Activated CD8-positive, alpha-beta memory T cell treated with anti-CD3 and anti-CD28 coated beads, Interleukin-2, amount 50 U/mL, for 1 hour (primary cell): ENCODE data around the gene TUSC7.

Source experiments
- DNase-seq: peaks from one replicate; pipeline ENCODE4 v3.0.0-alpha.2; 2020; ENCODE audit errors: extremely low read depth

Gene TUSC7

DNA sequence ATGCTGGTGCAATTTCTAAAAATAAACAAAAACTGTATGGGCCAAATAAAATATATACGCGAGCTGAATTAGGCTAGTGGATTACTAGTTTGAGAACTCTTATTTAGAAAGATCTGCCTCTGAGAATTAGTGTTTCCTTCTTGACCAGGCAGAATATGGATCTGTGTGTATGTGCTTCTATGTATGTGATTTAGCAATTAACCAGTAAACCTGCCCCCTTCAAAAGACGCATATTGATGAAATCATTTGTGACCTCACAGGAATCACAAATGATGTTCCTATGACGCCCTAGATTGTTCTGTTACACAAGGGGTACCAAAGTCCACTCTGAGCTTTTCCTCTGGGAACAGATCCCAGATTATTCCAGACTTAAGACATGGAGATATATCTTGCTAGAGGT is at the start of gene TUSC7:
TUSC7 (plus strand) TSS at position 301 of the 400 bp plus-strand sequence.
- no peak for DNase-seq

DNA sequence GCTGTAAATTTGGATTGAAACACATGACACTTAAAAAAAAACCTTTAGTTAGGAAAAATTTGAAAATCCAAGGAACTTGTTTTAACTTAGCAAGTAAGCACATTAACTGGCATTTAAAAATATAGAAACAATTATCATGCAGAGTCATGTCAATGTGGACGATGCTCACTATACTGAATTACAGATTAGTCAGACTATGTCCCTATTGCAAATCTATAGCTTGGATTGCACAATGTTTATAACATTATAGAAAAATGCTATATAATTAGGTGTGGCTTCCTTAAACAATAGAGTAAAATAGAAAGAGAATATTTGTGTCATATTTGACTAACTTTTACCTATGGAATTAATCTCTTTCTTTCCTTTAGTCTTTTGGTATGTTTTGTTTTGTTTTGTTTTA is 48.4 kb upstream of the TUSC7 start:
- DNase-seq = no peak

DNA sequence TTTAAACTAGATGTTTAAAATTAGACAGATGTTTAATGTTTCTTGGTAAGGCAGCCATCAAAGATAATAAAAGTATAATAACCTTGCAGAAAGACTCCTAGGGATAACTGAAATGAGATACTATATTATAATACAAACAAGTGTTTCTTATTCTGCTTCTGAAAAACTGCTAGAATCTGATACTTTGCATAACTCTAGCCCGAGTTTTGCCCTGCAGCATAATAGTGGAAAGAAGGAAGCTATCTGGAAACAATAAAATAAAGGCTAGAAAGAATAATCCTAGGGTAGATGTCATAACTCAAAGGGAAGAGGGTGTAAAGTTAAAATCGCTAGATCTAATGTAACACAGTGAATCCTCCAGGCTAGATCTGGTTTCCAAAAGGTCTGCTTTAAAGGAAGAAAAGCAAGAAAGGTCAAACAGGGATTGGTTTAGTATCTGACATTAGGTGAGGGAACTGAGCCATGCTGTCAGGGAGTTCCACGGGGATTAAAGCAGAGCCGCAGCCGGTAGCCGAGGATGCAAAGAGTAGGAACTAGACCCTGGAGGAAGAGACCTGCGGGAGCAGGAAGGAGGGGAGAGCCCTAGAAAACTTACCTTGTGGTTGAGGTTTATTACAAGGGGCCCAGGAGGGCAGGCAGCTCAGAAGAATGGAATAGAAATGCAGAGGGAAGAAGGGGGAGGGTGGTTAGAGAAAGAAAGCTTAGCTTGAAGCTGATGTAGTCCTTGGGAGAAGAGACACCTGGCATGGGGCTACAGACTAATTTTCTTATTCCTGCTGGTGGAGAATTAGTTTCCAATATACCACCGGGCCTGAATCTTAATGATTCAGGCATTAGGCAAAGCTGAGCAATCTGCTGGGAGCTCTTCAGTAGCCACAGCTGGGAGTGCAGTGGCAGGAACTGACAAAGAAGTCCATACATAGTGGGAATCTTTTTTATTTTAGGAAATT is 46.1 kb upstream of the TUSC7 start:
- DNase-seq = no peak

DNA sequence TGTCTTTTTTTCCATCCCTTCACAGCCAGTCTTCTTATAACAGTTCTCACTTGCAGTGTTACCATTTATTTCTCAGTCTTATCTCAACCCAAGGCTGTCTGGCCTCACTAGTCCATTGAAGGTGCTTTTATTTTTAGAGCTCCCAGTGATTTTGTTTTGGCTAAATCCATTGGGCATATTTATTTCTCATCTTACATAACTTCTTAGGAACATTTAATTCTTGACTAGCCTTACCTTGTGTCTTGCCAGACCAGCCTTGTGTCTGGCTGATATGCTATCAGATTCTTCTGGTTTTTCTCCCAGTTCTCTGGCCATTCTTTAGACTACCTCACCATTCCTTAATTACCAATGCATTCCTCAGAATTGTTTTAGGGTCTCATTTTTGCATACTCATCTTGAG is 42.3 kb upstream of the TUSC7 start:
- DNase-seq = no peak

DNA sequence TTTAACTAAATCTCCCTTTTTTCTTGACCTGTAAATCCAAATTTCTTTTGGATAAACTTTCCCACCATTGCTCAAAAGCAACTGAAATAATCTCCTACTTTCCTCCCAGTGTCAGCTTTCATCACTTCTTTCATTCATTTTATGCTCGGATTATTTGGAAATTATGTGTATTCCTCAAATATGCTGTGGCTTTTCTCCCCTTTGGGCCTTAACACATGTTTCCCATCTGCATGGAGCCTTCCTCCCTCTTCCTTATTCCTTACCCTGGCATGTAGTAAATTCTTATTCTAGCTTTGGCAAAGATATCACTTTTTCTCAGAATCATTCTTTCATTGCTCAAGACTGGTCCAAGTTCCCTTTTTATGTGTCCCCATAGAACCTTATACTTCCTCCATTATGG is 41.8 kb upstream of the TUSC7 start:
- DNase-seq = no peak

GRCh38 chr3:116669576-116669975 is 40.0 kb upstream of the TUSC7 start:
- no peak for DNase-seq

DNA sequence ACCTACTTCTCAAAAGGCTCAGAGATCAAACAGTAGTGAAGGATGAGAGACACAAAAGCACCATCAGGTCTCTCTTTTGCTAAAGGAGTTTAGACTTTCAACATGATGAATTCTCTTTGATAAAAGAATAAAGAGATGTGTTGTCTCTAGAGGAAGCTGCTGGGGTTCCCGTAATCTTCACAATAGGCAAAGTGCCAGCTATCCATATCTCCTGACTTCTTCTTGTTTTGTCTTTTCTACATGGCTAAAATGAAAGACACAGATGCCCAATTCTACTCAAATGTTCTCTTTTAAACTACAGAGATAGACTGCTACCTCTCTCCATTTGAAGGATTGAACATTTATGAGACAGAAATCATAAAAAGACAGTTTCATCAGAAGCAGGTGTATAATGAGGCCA is 38.4 kb upstream of the TUSC7 start:
- DNase-seq = no peak

GRCh38 chr3:116678853-116679252 is 30.7 kb upstream of the TUSC7 start:
- DNase-seq = no peak

DNA sequence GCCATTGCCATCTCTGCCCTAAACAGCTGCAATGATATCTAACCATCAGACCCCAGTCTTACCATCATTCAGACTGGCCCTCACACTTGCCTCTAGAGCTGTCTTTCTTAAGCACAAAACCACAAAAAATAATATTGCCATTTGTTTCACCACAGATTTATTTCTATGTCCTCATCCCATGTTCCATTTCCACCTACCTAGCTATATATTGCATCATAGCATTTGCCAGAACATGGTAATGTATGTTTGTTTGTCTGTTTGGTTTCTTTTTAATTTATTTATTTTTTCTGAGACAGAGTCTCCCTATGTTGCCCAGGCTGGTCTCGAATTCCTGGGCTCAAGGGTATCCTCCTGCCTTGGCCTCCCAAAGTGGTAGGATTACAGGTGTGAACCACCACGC is 18.5 kb upstream of the TUSC7 start:
- DNase-seq = no peak

DNA sequence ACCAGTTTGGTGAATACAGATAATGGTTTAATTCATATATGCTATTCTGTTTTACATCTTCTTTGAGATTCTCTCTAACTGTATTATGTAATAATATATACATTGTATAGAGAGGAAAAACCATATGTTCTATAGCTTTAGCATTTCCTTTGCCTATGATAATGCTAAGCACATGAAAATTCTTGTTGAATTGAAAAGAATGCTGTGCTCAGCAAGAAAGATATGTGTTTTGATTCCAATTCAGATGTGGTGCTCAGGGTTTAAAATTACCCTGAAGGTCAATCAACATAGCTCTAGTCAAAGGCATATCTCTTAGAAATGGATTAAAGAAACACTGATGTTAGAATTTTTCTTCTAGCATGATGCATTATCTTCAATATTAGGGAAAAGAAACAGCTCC is 8.5 kb upstream of the TUSC7 start:
- no peak for DNase-seq

DNA sequence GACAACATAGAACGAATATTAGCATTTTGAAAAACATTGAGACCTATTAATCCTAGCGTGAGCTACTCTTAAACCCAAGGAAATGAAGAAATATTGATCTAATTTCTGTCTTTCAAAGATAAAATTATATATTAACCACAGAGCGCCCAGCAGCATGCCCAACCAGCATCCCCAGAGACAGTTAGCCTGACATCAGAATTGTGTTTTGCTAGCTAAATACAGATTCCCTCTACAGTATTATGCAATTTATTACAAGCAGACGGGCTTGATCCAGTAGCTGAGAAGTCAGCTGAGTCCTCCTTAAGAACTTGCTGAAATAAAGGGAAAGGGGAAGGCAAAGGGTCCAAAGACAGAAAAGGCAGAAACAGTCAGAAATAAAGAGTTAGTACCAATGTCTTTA is 7.2 kb upstream of the TUSC7 start:
- no peak for DNase-seq

- no peak for DNase-seq
These were observed 2.0 kb upstream of the TUSC7 start for GRCh38 chr3:116707531-116707930.

DNA sequence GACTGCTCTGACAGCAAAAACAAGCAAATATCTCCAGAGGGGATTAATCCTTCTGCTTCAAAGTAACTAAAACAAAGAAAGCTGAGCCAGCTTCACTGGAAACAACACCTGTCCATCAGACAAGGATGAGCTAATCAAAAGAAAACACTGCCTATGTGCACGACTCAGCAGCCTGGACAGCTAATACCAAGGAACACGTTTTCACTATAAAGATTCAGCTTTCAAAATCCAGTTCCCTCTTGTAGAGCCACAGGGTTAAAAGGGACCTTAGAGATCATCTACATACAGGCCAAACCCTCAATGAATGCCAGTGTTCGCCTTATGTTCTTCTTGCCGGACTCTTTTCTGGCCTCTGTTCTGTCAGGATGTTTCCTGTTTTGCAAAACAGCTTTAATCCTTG is 6.9 kb downstream of the TUSC7 start:
- DNase-seq = no peak

DNA sequence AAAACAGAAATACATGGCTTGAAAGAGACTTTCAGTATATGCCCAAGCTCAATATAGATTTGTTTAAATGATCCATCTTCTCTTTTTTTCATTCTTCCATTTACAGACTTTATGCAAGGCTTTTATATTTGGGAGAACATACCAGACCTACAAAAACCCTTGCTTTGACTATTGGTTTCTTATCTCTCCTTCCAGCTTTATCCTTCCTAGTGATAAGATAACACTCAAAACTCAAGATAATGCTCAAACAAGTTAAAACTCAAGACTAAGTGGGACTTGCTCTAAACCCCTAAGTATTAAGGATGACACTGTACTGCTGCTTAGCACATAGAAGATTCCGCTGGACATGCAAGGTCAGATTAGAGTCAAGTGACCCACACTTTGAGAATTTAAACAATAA is 8.0 kb downstream of the TUSC7 start:
- DNase-seq = no peak

- DNase-seq = no peak
These were observed 18.9 kb downstream of the TUSC7 start for GRCh38 chr3:116728454-116728853.

GRCh38 chr3:116734243-116734642 is 24.7 kb downstream of the TUSC7 start:
- no peak for DNase-seq

GRCh38 chr3:116739678-116740077 is 30.1 kb downstream of the TUSC7 start:
- DNase-seq = no peak

DNA sequence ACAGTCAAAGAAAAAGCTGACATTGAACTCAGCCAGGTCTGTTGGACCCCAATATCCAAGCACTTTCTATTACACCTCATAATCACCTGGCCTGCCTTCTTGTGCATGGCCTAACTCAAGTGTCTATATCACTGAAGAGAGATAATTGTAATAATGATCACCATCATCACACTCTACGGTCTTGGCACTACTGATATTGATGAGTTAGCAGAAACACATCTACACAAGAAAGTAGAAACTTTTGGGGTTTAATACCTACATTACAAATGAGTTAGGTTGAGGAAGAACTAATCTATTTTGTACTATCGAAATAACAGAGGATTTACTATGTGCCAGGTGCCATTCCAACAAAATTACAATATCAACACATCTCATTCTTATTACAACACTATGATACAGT is 30.7 kb downstream of the TUSC7 start:
- no peak for DNase-seq

GRCh38 chr3:116741467-116741866 is 31.9 kb downstream of the TUSC7 start:
- DNase-seq = no peak

DNA sequence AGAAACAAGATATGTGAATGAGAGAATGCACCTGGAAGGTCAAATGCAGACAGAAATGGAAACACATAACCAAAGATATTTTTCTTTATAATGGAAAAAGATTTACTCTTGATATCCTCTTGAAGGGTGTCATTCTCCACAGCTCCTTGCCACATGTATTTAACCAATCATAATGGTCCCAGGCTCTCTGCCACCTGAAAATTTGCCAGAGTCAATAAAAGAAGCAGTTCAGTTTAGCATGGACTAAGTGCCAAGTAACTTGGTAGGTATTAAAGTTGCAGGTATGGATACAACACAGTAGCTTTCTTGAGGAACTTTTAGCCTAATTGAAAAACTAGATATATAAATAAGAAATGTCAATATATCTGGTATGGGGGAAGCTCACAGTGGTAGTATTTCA is 33.5 kb downstream of the TUSC7 start:
- DNase-seq = no peak

- DNase-seq = no peak
These were observed 39.8 kb downstream of the TUSC7 start for GRCh38 chr3:116749388-116749787.

DNA sequence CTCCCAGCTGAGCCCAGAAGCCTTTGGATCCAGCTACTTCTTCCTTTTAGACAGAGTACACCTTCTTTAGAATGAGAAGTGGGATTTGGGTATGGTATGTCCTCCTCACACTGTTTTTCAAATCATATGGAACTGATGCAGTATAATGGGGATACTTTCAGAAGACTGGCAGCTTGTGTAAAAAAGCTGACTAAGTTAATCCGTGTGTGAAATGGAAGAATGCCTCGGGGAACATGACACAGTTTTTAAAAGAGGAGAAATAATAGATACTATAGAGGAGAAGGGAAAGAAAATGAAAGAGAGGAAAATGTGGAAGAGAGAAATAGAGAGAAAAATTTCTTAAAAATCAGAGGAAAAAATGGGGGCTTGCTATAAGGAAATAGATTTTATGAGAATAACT is 47.7 kb downstream of the TUSC7 start:
- DNase-seq = no peak

- no peak for DNase-seq
These were observed 49.7 kb downstream of the TUSC7 start for GRCh38 chr3:116759316-116759715.
